Amniotic epithelial cell (primary cell): ENCODE measurements around the gene BMPR1A.
A peak's percentile ranks its signal among the peaks of the same experiment; 100 is the strongest.

Experiments
- DNase-seq: peaks from one replicate; pipeline ENCODE4 v3.0.0-alpha.2; 2010; ENCODE audit warnings: low read depth

The BMPR1A gene

GRCh38 chr10:86956848-86957448 lies 200.5 kb downstream of the BMPR1A start:
- no peak for DNase-seq

- DNase-seq: no peak
Measured at GRCh38 chr10:86957471-86958115, 201.2 kb downstream of the BMPR1A start, which contains the start of gene MMRN2. Gene MMRN2 (minus strand): TSS chr10:86957615. CDS start chr10:86957541, 74 bp downstream.

- DNase-seq: no peak
Measured at GRCh38 chr10:86958116-86958900, 201.9 kb downstream of the BMPR1A start, which contains the start of gene SNCG. Gene SNCG (plus strand): TSS chr10:86958599. CDS start chr10:86958698, 99 bp downstream.

GRCh38 chr10:86958901-86959736 lies 202.7 kb downstream of the BMPR1A start:
- peak; percentile 86 for DNase-seq

GRCh38 chr10:86959737-86960002 lies 203.3 kb downstream of the BMPR1A start:
- no peak for DNase-seq

- DNase-seq: peak; percentile 72
Measured at GRCh38 chr10:86960003-86960862, 203.8 kb downstream of the BMPR1A start.

- DNase-seq: no peak
Measured at GRCh38 chr10:86960863-86961434, 204.5 kb downstream of the BMPR1A start.

GRCh38 chr10:86961481-86962091 lies 205.2 kb downstream of the BMPR1A start:
- no peak for DNase-seq

- no peak for DNase-seq
Measured at GRCh38 chr10:86962136-86962980, 205.9 kb downstream of the BMPR1A start.

GRCh38 chr10:86962981-86963310 lies 206.5 kb downstream of the BMPR1A start:
- DNase-seq: no peak

GRCh38 chr10:86963341-86963919 lies 207.0 kb downstream of the BMPR1A start:
- no peak for DNase-seq

- DNase-seq: no peak
Measured at GRCh38 chr10:86964061-86964846, 207.8 kb downstream of the BMPR1A start.

- DNase-seq: no peak
Measured at GRCh38 chr10:86964847-86965190, 208.4 kb downstream of the BMPR1A start.

- no peak for DNase-seq
Measured at GRCh38 chr10:86965986-86966654, 209.7 kb downstream of the BMPR1A start.

- no peak for DNase-seq
Measured at GRCh38 chr10:86967481-86967941, 211.1 kb downstream of the BMPR1A start.

- no peak for DNase-seq
Measured at GRCh38 chr10:86968271-86968993, 212.0 kb downstream of the BMPR1A start, which contains the start of gene ADIRF. Gene ADIRF (plus strand): TSS chr10:86968482. CDS start chr10:86968545, 63 bp downstream.

GRCh38 chr10:86968994-86969355 lies 212.6 kb downstream of the BMPR1A start:
- DNase-seq: no peak
